IMR-90 (cell line): ENCODE measurements around the gene ZNF618. TPM values are rescaled to one million over a fixed set of nuclear protein-coding genes. Genes with fewer than 3 reads are reported as not detected.

Source experiments
- ATAC-seq: fragments of 200-7000 bp; cut with Tn5 transposase; 2 replicates; pipeline ENCODE4 v1.9.1; 2020; ENCODE audit warnings: low read depth, mild to moderate bottlenecking, moderate library complexity
- BruUV-seq: library from RNA; stranded (reverse); fragments of 400-500 nt; replicated peaks from 2 replicates; lab custom pipeline; 2021; lab: Mats Ljungman, UMichigan
- CTCF ChIA-PET: fragments of 300-600 bp; formaldehyde crosslinking; extraction: SDS; loops from one replicate; lab custom pipeline; 2021; ENCODE audit warnings: antibody characterized with exemption; lab: Yijun Ruan, JAX
- POLR2A ChIA-PET: fragments of 300-600 bp; sonication (Branson Sonifier 250); formaldehyde crosslinking; loops from one replicate; lab custom pipeline; 2022; ENCODE audit warnings: antibody characterized with exemption; ENCODE audit not compliant: unreplicated experiment; lab: Charles Lee
- DNase-seq: peaks from one replicate; pipeline ENCODE4 v3.0.0; 2013
- H2AFZ ChIP-seq: replicated peaks from 2 replicates; pipeline ENCODE3; 2013; ENCODE audit warnings: low read length, mild to moderate bottlenecking; ENCODE audit not compliant: poor library complexity
- H2AK5ac ChIP-seq: 2 replicates; pipeline ENCODE4 v1.6.1; 2013; ENCODE audit warnings: low read depth, low read length, inconsistent platforms
- H2AK9ac ChIP-seq: replicated peaks from 2 replicates; pipeline ENCODE3; 2013; ENCODE audit warnings: mild to moderate bottlenecking, low read depth, low read length, moderate library complexity; ENCODE audit not compliant: poor library complexity
- H2BK120ac ChIP-seq: 2 replicates; pipeline ENCODE4 v1.6.1; 2013; ENCODE audit warnings: low read depth, low read length, inconsistent platforms
- H2BK15ac ChIP-seq: 3 replicates; pipeline ENCODE4 v1.6.1; 2013; ENCODE audit warnings: low read depth, low read length, inconsistent platforms
- H2BK20ac ChIP-seq: 2 replicates; pipeline ENCODE4 v1.6.1; 2013; ENCODE audit warnings: low read depth, mild to moderate bottlenecking, inconsistent platforms, low read length, moderate library complexity
- H2BK5ac ChIP-seq: 2 replicates; pipeline ENCODE4 v1.6.1; 2013; ENCODE audit warnings: mild to moderate bottlenecking, low read depth, low read length, inconsistent platforms; ENCODE audit not compliant: poor library complexity, severe bottlenecking
- H3K14ac ChIP-seq: replicated peaks from 2 replicates; pipeline ENCODE4 v1.6.1; 2013; ENCODE audit warnings: low read depth, low read length, inconsistent platforms
- H3K18ac ChIP-seq: 2 replicates; pipeline ENCODE4 v1.6.1; 2013; ENCODE audit warnings: low read depth, low read length, control low read depth
- H3K23ac ChIP-seq: 2 replicates; pipeline ENCODE4 v1.6.1; 2013; ENCODE audit warnings: low read depth, low read length, inconsistent platforms
- H3K27ac ChIP-seq: 2 replicates; pipeline ENCODE4 v1.5.1; 2013; ENCODE audit warnings: mild to moderate bottlenecking, control low read depth, low read length; ENCODE audit not compliant: insufficient read depth
- H3K27me3 ChIP-seq: 2 replicates; pipeline ENCODE4 v1.6.1; 2013; ENCODE audit warnings: low read length; ENCODE audit not compliant: control insufficient read depth, insufficient read depth
- H3K36me3 ChIP-seq: 2 replicates; pipeline ENCODE4 v1.6.1; 2013; ENCODE audit warnings: low read length, mixed read lengths; ENCODE audit not compliant: control insufficient read depth, insufficient read depth
- H3K4ac ChIP-seq: 2 replicates; pipeline ENCODE4 v1.6.1; 2013; ENCODE audit warnings: low read depth, low read length, inconsistent platforms
- H3K4me1 ChIP-seq: 2 replicates; pipeline ENCODE4 v1.6.1; 2013; ENCODE audit warnings: low read length, mixed read lengths; ENCODE audit not compliant: control insufficient read depth, insufficient read depth
- H3K4me2 ChIP-seq: 2 replicates; pipeline ENCODE4 v1.6.1; 2013; ENCODE audit warnings: low read depth, mild to moderate bottlenecking, control low read depth, low read length, moderate library complexity
- H3K4me3 ChIP-seq: 2 replicates; pipeline ENCODE4 v1.5.1; 2013; ENCODE audit warnings: low read depth, mild to moderate bottlenecking, control low read depth, low read length, moderate library complexity; ENCODE audit not compliant: insufficient read depth
- H3K56ac ChIP-seq: 2 replicates; pipeline ENCODE4 v1.6.1; 2013; ENCODE audit warnings: low read length, inconsistent platforms; ENCODE audit not compliant: insufficient read depth; ENCODE audit errors: extremely low read depth
- H3K79me1 ChIP-seq, 2 experiments: 2 replicates each; pipeline ENCODE4 v1.6.1; 2013; ENCODE audit warnings: low read length in 2 of 2, inconsistent platforms in 1 of 2, low read depth in 1 of 2
- H3K9ac ChIP-seq: 2 replicates; pipeline ENCODE4 v1.6.1; 2013; ENCODE audit warnings: low read depth, low read length, control low read depth
- H3K9me1 ChIP-seq: 2 replicates; pipeline ENCODE4 v1.6.1; 2013; ENCODE audit warnings: low read length, inconsistent platforms; ENCODE audit not compliant: insufficient read depth
- H3K9me3 ChIP-seq: 2 replicates; pipeline ENCODE4 v1.6.1; 2013; ENCODE audit warnings: low read length; ENCODE audit not compliant: control insufficient read depth, insufficient read depth
- H4K20me1 ChIP-seq: 2 replicates; pipeline ENCODE4 v1.6.1; 2013; ENCODE audit warnings: low read length, inconsistent platforms; ENCODE audit not compliant: insufficient read depth
- H4K5ac ChIP-seq: 2 replicates; pipeline ENCODE4 v1.6.1; 2013; ENCODE audit warnings: mild to moderate bottlenecking, low read depth, low read length, control low read depth
- H4K8ac ChIP-seq, 2 experiments: 2 replicates each; pipeline ENCODE4 v1.6.1; 2013; ENCODE audit warnings: low read depth in 2 of 2, low read length in 2 of 2, control low read depth in 1 of 2, inconsistent platforms in 1 of 2
- H4K91ac ChIP-seq: 2 replicates; pipeline ENCODE4 v1.6.1; 2013; ENCODE audit warnings: low read depth, low read length, inconsistent platforms; ENCODE audit not compliant: insufficient read depth
- BHLHE40 ChIP-seq: fragments of 150-350 bp; IDR thresholded peaks from 2 replicates; pipeline ENCODE4 v1.6.1; 2016; ENCODE audit warnings: mild to moderate bottlenecking, low read depth, low read length
- CEBPB ChIP-seq: IDR thresholded peaks from 2 replicates; pipeline ENCODE4 v1.6.1; 2012; ENCODE audit warnings: low read depth, low read length, improper control_type of control experiment
- CHD1 ChIP-seq: IDR thresholded peaks from 2 replicates; pipeline ENCODE4 v1.6.1; 2012; ENCODE audit warnings: low read depth, low read length, improper control_type of control experiment
- FOS ChIP-seq: fragments of 150-350 bp; IDR thresholded peaks from 2 replicates; pipeline ENCODE4 v1.6.1; 2016; ENCODE audit warnings: low read depth, low read length
- MAFK ChIP-seq: IDR thresholded peaks from 2 replicates; pipeline ENCODE4 v1.6.1; 2012; ENCODE audit warnings: low read depth, low read length, improper control_type of control experiment
- MAZ ChIP-seq: IDR thresholded peaks from 2 replicates; pipeline ENCODE4 v1.6.1; 2012; ENCODE audit warnings: low read depth, mild to moderate bottlenecking, low read length, improper control_type of control experiment, moderate library complexity, borderline replicate concordance
- MXI1 ChIP-seq: IDR thresholded peaks from 2 replicates; pipeline ENCODE4 v1.6.1; 2012; ENCODE audit warnings: low read depth, mild to moderate bottlenecking, low read length, moderate library complexity, borderline replicate concordance
- NFE2L2 ChIP-seq: fragments of 150-350 bp; IDR thresholded peaks from 2 replicates; pipeline ENCODE4 v1.6.1; 2016; ENCODE audit warnings: low read depth, mild to moderate bottlenecking, low read length
- POLR2A ChIP-seq: IDR thresholded peaks from 2 replicates; pipeline ENCODE4 v1.6.1; 2012; ENCODE audit warnings: mild to moderate bottlenecking, low read depth, low read length
- RAD21 ChIP-seq: IDR thresholded peaks from 2 replicates; pipeline ENCODE4 v1.6.1; 2012; ENCODE audit warnings: low read length, improper control_type of control experiment
- RCOR1 ChIP-seq: IDR thresholded peaks from 2 replicates; pipeline ENCODE4 v1.6.1; 2012; ENCODE audit warnings: mild to moderate bottlenecking, low read length, improper control_type of control experiment; ENCODE audit not compliant: insufficient replicate concordance
- RFX5 ChIP-seq: IDR thresholded peaks from 2 replicates; pipeline ENCODE4 v1.8.0; 2012; ENCODE audit warnings: low read depth, mild to moderate bottlenecking, low read length, moderate library complexity
- SMC3 ChIP-seq: fragments of 150-350 bp; IDR thresholded peaks from 2 replicates; pipeline ENCODE4 v1.6.1; 2016; ENCODE audit warnings: low read depth, mild to moderate bottlenecking, antibody characterized with exemption, low read length, moderate library complexity
- WGBS, 2 experiments: methylation state at CpG; one replicate each; pipeline versions ENCODE4 v1.1.5 to v1.1.7; 2013; ENCODE audit warnings: missing lambda C conversion rate in 2 of 2; ENCODE audit not compliant: insufficient read length in 1 of 2; ENCODE audit errors: extremely low coverage in 2 of 2; 5-methylcytosine and 5-hydroxymethylcytosine counted together
- dilution Hi-C: fragments of 300-500 bp; cut with HindIII; formaldehyde crosslinking; loops from one replicate; pipeline ENCODE4 v1.14.3; 2018; ENCODE audit warnings: low sequenced_read_pairs; ENCODE audit not compliant: unreplicated experiment
- in situ Hi-C: fragments of 300-500 bp; cut with MboI; formaldehyde crosslinking; loops from 3 replicates; pipeline ENCODE4 v1.14.3; 2019; ENCODE audit warnings: low sequenced_read_pairs, inconsistent platforms, mixed read lengths
- intact Hi-C: fragments of 100-400 bp; cut with micrococcal nuclease; formaldehyde crosslinking; loops from 2 replicates; pipeline ENCODE4 v1.10.0; 2022
- polyA plus RNA-seq, 3 experiments: library from polyadenylated mRNA; depleted of rRNA; stranded (reverse); fragments of >200 nt; gene quantifications; 2 replicates each; pipeline ENCODE4 v1.2.3, GENCODE V29; 2012; ENCODE audit warnings: low replicate concordance in 1 of 3
- total RNA-seq: library from RNA; depleted of rRNA; stranded (reverse); fragments of >200 nt; gene quantifications from 2 replicates; pipeline ENCODE4 v1.2.3, GENCODE V29; 2012
- TF ChIP-seq, protein P1 (sequence below): fragments of 150-350 bp; IDR thresholded peaks from 2 replicates; pipeline ENCODE4 v1.6.1; 2016; ENCODE audit warnings: low read depth, mild to moderate bottlenecking, low read length, moderate library complexity, borderline replicate concordance
- TF ChIP-seq, protein P2 (sequence below): conservative IDR thresholded peaks from 2 replicates; pipeline ENCODE4 v1.5.1; 2012; ENCODE audit warnings: mild to moderate bottlenecking, low read depth, low read length, improper control_type of control experiment
- TF ChIP-seq, protein P3 (sequence below): fragments of 150-350 bp; IDR thresholded peaks from 2 replicates; pipeline ENCODE4 v1.6.1; 2017; ENCODE audit warnings: mild to moderate bottlenecking, antibody characterized with exemption, low read length, low read depth

ZNF618 gene
- total and polyA plus RNA-seq, 2 of the 4 experiments (the other 2 are of a cell fraction) = 8.2 to 9.4 TPM

GRCh38 chr9:114028646-114029045, 152.5 kb downstream of the ZNF618 start:
- Histone ChIP-seq H3K18ac (no peak overlapping the region), H3K27me3 (no peaks in the 10 kb centered on the region), H4K91ac (no peak overlapping the region), H2AK5ac (no peak overlapping the region), H3K4me1 (no peaks in the 10 kb centered on the region), H2BK15ac (no peak overlapping the region), H3K36me3 (peaks cover 57% of the 10 kb centered on the region), H2AK9ac (no peak overlapping the region), H2BK20ac (no peak overlapping the region), H3K4ac (no peak overlapping the region), H2BK120ac (no peak overlapping the region), H4K5ac (no peak overlapping the region), H4K8ac (no peak overlapping the region), H2AFZ (no peak overlapping the region), H3K23ac (no peak overlapping the region), H3K9ac (no peak overlapping the region), H3K9me3 (peaks cover 4% of the 10 kb centered on the region; the same call in 1 of the 2 replicates), H3K79me1 (peaks cover 0 to 7% of the 10 kb centered on the region in 2 experiments; a peak in 3 of 4 replicates), H3K14ac (no peak overlapping the region), H2BK5ac (no peak overlapping the region), H3K4me3 (no peak overlapping the region), H3K4me2 (no peak overlapping the region), H4K20me1 (no peaks in the 10 kb centered on the region; the same call in 1 of the 2 replicates), H3K56ac (no peak overlapping the region), H3K27ac (no peak overlapping the region), H3K9me1 (peaks cover 9% of the 10 kb centered on the region)
- in situ Hi-C loops = no loop called here
- 88% methylated on average over 10 of the region's 22 CpGs; no CpG with 5 or more reads in 1 of the 2 experiments for WGBS, 2 experiments
- ChIA-PET POLR2A (no interaction called here), CTCF (no interaction called here)
- DNase-seq = no peak
- TF ChIP-seq, protein P1, sequence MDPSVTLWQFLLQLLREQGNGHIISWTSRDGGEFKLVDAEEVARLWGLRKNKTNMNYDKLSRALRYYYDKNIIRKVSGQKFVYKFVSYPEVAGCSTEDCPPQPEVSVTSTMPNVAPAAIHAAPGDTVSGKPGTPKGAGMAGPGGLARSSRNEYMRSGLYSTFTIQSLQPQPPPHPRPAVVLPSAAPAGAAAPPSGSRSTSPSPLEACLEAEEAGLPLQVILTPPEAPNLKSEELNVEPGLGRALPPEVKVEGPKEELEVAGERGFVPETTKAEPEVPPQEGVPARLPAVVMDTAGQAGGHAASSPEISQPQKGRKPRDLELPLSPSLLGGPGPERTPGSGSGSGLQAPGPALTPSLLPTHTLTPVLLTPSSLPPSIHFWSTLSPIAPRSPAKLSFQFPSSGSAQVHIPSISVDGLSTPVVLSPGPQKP = no peak
- TF ChIP-seq BHLHE40 (no peak), FOS (no peak), MAZ (no peak), MAFK (no peak), POLR2A (no peak), RFX5 (no peak), CEBPB (no peak), NFE2L2 (no peak), RAD21 (no peak), RCOR1 (no peak), CHD1 (no peak), SMC3 (no peak), MXI1 (no peak)
- TF ChIP-seq, protein P2, sequence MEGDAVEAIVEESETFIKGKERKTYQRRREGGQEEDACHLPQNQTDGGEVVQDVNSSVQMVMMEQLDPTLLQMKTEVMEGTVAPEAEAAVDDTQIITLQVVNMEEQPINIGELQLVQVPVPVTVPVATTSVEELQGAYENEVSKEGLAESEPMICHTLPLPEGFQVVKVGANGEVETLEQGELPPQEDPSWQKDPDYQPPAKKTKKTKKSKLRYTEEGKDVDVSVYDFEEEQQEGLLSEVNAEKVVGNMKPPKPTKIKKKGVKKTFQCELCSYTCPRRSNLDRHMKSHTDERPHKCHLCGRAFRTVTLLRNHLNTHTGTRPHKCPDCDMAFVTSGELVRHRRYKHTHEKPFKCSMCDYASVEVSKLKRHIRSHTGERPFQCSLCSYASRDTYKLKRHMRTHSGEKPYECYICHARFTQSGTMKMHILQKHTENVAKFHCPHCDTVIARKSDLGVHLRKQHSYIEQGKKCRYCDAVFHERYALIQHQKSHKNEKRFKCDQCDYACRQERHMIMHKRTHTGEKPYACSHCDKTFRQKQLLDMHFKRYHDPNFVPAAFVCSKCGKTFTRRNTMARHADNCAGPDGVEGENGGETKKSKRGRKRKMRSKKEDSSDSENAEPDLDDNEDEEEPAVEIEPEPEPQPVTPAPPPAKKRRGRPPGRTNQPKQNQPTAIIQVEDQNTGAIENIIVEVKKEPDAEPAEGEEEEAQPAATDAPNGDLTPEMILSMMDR = no peak
- TF ChIP-seq, protein P3, sequence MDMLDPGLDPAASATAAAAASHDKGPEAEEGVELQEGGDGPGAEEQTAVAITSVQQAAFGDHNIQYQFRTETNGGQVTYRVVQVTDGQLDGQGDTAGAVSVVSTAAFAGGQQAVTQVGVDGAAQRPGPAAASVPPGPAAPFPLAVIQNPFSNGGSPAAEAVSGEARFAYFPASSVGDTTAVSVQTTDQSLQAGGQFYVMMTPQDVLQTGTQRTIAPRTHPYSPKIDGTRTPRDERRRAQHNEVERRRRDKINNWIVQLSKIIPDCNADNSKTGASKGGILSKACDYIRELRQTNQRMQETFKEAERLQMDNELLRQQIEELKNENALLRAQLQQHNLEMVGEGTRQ = no peak
- intact Hi-C loops = no loop called here
- dilution Hi-C loops = no loop called here
- no TSS peak for BruUV-seq
- no peak for ATAC-seq
